GM12873 (cell line): Measurements from ENCODE around the gene PLK2.
A peak's percentile ranks its signal among the peaks of the same experiment; 100 is the strongest.

Experiments
- CTCF ChIP-seq: IDR thresholded peaks from 2 replicates; pipeline ENCODE4 v1.5.1; 2012; ENCODE audit warnings: low read depth, mild to moderate bottlenecking, moderate library complexity, low read length, control low read depth; ENCODE audit not compliant: insufficient read depth; ENCODE audit errors: missing control alignments

PLK2 gene

GRCh38 chr5:58460002-58460731 is at the start of gene PLK2:
TSS of gene PLK2 (minus strand) at chr5:58460086. CDS start at chr5:58459959, 127 bp downstream.
- peak; percentile 49 for TF ChIP-seq CTCF

DNA sequence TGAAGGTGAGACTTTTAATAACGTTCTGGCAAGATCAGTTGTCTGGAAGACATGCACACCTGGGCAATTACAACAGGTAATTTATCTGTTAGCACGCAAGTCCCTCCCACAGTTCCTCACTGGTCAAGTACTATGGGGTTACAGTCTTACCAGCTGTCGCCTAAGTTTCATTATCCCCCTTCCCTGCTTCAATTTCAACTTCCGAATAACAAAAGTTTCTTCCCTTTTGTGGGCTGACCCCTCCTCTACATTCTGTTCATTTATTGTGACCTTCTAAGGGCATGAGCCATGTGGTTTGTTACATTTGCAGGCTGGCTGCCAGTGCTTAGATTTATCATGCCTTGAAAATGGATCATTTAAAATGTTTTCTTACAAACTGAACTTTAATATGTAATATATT is 47.8 kb upstream of the PLK2 start:
- TF ChIP-seq CTCF: no peak

- no peak for TF ChIP-seq CTCF
These were observed 46.2 kb upstream of the PLK2 start for GRCh38 chr5:58505971-58506640.

GRCh38 chr5:58505502-58505901 is 45.6 kb upstream of the PLK2 start:
- no peak for TF ChIP-seq CTCF

GRCh38 chr5:58504766-58505165 is 44.9 kb upstream of the PLK2 start:
- no peak for TF ChIP-seq CTCF

DNA sequence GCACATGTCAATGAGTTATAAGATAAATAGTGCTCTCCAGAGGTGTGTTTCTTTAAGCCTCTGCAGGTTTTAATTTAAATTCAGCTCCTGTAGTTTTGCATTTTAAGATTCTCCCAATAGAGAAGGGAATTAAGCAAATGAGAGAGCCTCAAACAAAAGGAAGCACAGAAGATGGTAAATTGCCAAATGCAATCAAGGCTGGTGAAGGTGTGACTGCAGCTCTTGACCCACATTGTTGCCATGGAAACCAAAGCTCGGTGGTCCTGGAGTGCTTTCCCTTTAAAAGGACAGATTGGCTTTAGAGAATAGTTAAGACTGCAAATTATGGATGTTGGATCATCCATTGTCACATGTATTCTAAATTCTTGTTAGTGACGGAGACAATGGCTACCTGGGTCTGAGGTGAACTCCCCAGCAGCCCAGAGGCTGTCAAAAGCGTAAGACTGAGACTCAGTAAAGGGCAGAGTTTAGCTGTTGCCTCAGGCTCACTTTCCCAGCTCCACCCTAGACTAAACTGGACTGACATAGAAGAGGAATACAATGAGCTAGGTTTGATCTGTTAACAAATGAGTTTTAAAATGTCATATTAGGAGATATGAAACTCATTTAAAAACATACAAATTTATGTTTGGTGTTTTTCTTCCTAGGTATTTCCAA is 43.6 kb upstream of the PLK2 start:
- TF ChIP-seq CTCF: no peak

DNA sequence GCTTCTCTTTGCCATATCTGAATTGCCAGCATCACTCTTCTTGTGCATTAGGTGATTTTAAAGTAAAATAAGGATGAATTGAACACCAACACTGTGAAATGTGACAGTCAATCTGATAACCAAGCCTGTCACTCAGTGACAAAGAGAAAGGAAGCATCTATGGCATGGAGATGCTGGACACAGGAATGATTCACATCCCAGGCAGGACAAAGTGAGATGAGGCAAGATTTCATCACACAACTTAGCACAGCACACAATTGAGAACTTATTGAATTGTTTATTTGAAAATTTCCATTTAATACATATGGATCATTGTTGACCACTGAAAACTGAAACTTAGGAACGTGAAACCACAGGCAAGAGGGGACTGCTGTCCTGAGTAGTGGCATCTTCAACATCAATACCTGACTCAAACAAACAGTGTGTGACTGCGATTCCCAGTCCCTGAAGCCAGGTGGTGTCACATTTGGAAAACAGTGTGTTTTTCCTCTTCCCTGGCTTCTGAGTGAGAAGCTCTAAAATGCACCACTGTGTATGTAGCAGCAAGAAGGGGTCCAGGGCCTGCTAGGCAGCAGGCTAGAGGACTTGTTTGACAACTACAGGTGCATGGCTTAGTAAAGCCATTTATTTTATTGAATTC is 42.0 kb upstream of the PLK2 start:
- TF ChIP-seq CTCF: no peak
